HepG2 (cell line): ENCODE measurements around the gene CNNM3. TPM values are rescaled to one million over a fixed set of nuclear protein-coding genes. Genes with fewer than 3 reads are reported as not detected.

Experiments used
- ATAC-seq: fragments of 200-7000 bp; cut with Tn5 transposase; 3 replicates; pipeline ENCODE4 v1.9.1; 2020; ENCODE audit warnings: mild to moderate bottlenecking, moderate library complexity
- BruUV-seq: library from RNA; stranded (reverse); fragments of 400-500 nt; replicated peaks from 2 replicates; lab custom pipeline; 2021; lab: Mats Ljungman, UMichigan
- CTCF ChIA-PET: fragments of 300-600 bp; formaldehyde crosslinking; extraction: SDS; loops from one replicate; lab custom pipeline; 2021; ENCODE audit warnings: low total read pairs, inconsistent platforms, low intra/inter-chr PET ratio; lab: Yijun Ruan, JAX
- POLR2A ChIA-PET: fragments of 350-600 bp; sonication (Branson Sonifier 250); formaldehyde crosslinking; loops from one replicate; lab custom pipeline; 2020; ENCODE audit warnings: antibody characterized with exemption, inconsistent platforms; lab: Yijun Ruan, JAX
- DNase-seq: peaks from one replicate; pipeline ENCODE4 v3.0.0-alpha.2; 2015; ENCODE audit warnings: low spot score
- FAIRE-seq: peaks from 3 replicates; lab custom pipeline; 2011; peaks lifted over from hg19 to GRCh38; lab: Jason Lieb, UNC
- H2AFZ ChIP-seq: one replicate; pipeline ENCODE4 v1.6.1; 2011; ENCODE audit warnings: low read length, inconsistent platforms
- H3K27ac ChIP-seq: fragments of 300-600 bp; 3 replicates; pipeline ENCODE4 v1.8.0; 2011; ENCODE audit warnings: mixed run types, mild to moderate bottlenecking, mixed read lengths, low read length, inconsistent platforms; ENCODE audit not compliant: insufficient read depth; ENCODE audit errors: extremely low read length
- H3K27me3 ChIP-seq, 2 experiments: fragments of 200-600 bp in 1 of 2; 2 replicates in 1 of 2; 3 replicates in 1 of 2; pipeline versions ENCODE4 v1.6.0 to v1.8.0; 2011; ENCODE audit warnings: low read length in 2 of 2, mild to moderate bottlenecking in 2 of 2, moderate library complexity in 2 of 2, inconsistent platforms in 1 of 2; ENCODE audit not compliant: insufficient read depth in 2 of 2, control insufficient read depth in 1 of 2
- H3K36me3 ChIP-seq, 2 experiments: fragments of 200-600 bp in 1 of 2; replicated peaks in 1 of 2; 2 replicates in 1 of 2; 3 replicates in 1 of 2; pipeline versions ENCODE4 v1.5.1 to v1.8.0; 2011; ENCODE audit warnings: low read length in 2 of 2, inconsistent platforms in 1 of 2; ENCODE audit not compliant: insufficient read depth in 2 of 2, control insufficient read depth in 1 of 2
- H3K4me1 ChIP-seq: 2 replicates; pipeline ENCODE4 v1.5.1; 2012; ENCODE audit warnings: low read length, inconsistent platforms; ENCODE audit not compliant: insufficient read depth
- H3K4me2 ChIP-seq: 2 replicates; pipeline ENCODE4 v1.6.0; 2011; ENCODE audit warnings: low read depth, low read length, inconsistent platforms
- H3K4me3 ChIP-seq, 3 experiments: fragments of 200-600 bp in 1 of 3; sonication (generic), shearing (Covaris generic) in 1 of 3; replicated peaks in 1 of 3; 2 replicates each; pipeline ENCODE4 v1.5.1; 2011 to 2016; ENCODE audit warnings: low read length in 3 of 3, inconsistent platforms in 2 of 3, low read depth in 2 of 3, mild to moderate bottlenecking in 2 of 3, control low read depth in 1 of 3, mixed read lengths in 1 of 3; ENCODE audit not compliant: insufficient read depth in 1 of 3
- H3K79me2 ChIP-seq: one replicate; pipeline ENCODE4 v1.6.1; 2011; ENCODE audit warnings: low read length, inconsistent platforms; ENCODE audit not compliant: insufficient read depth
- H3K9ac ChIP-seq: 2 replicates; pipeline ENCODE4 v1.6.0; 2011; ENCODE audit warnings: mild to moderate bottlenecking, low read depth, low read length, inconsistent platforms; ENCODE audit not compliant: insufficient read depth
- H3K9me3 ChIP-seq: 2 replicates; pipeline ENCODE4 v1.5.1; 2012; ENCODE audit warnings: mild to moderate bottlenecking, low read length
- H4K20me1 ChIP-seq: 2 replicates; pipeline ENCODE4 v1.6.0; 2011; ENCODE audit warnings: inconsistent platforms, mild to moderate bottlenecking, low read length, moderate library complexity; ENCODE audit not compliant: insufficient read depth
- ARID2 ChIP-seq: sonication (generic); formaldehyde crosslinking; IDR thresholded peaks from 2 replicates; pipeline ENCODE4 v1.8.1; 2022; ENCODE audit warnings: mild to moderate bottlenecking, missing genetic modification reagents, borderline replicate concordance
- ATRX ChIP-seq: sonication (generic); formaldehyde crosslinking; IDR thresholded peaks from 2 replicates; pipeline ENCODE4 v1.4.0; 2020; ENCODE audit warnings: missing genetic modification reagents, borderline replicate concordance
- CBX5 ChIP-seq: sonication (generic); formaldehyde crosslinking; IDR thresholded peaks from 2 replicates; pipeline ENCODE4 v1.4.0; 2020; ENCODE audit warnings: missing genetic modification reagents, borderline replicate concordance
- CHD4 ChIP-seq: fragments of 200-600 bp; sonication (generic); IDR thresholded peaks from 2 replicates; pipeline ENCODE4 v1.7.0; 2017; ENCODE audit warnings: mild to moderate bottlenecking, low read length, borderline replicate concordance
- CREB1 ChIP-seq, 2 experiments: fragments of 450-650 bp in 1 of 2; IDR thresholded peaks; 2 replicates each; pipeline ENCODE4 v1.6.1; 2016 to 2017; ENCODE audit warnings: control low read depth in 1 of 2, mild to moderate bottlenecking in 1 of 2, missing compliant biosample characterization in 1 of 2, missing genetic modification characterization in 1 of 2
- KLF16 ChIP-seq, 2 experiments: sonication (generic) in 1 of 2; formaldehyde crosslinking in 1 of 2; IDR thresholded peaks; 2 replicates each; pipeline versions ENCODE4 v1.6.1 to v1.8.0; 2016 to 2023; ENCODE audit warnings: missing genetic modification reagents in 2 of 2, missing compliant biosample characterization in 1 of 2
- NRL ChIP-seq: sonication (generic); formaldehyde crosslinking; IDR thresholded peaks from 2 replicates; pipeline ENCODE4 v1.5.0; 2020; ENCODE audit warnings: missing genetic modification reagents, mild to moderate bottlenecking, moderate library complexity, borderline replicate concordance
- POLR2AphosphoS2 ChIP-seq: IDR thresholded peaks from 2 replicates; pipeline ENCODE4 v1.6.1; 2011; ENCODE audit warnings: low read depth, low read length, improper control_type of control experiment
- PRMT3 ChIP-seq: sonication (generic); formaldehyde crosslinking; IDR thresholded peaks from 2 replicates; pipeline ENCODE4 v1.8.1; 2022; ENCODE audit warnings: low read depth, mild to moderate bottlenecking, moderate library complexity, missing genetic modification reagents, borderline replicate concordance
- SMYD3 ChIP-seq: sonication (generic); formaldehyde crosslinking; IDR thresholded peaks from 2 replicates; pipeline ENCODE4 v1.8.1; 2023; ENCODE audit warnings: mild to moderate bottlenecking, missing genetic modification reagents
- TAF1 ChIP-seq: sonication (generic); formaldehyde crosslinking; IDR thresholded peaks from 2 replicates; pipeline ENCODE4 v1.4.0; 2020; ENCODE audit warnings: missing genetic modification reagents
- U2AF1 ChIP-seq: fragments of 200-400 bp; formaldehyde crosslinking; optimal IDR thresholded peaks from 2 replicates; pipeline ENCODE3; 2017; ENCODE audit warnings: mild to moderate bottlenecking, low read depth, low read length
- XRCC5 ChIP-seq: fragments of 200-400 bp; formaldehyde crosslinking; optimal IDR thresholded peaks from 2 replicates; pipeline ENCODE3; 2017; ENCODE audit warnings: mild to moderate bottlenecking, low read length
- ZBTB3 ChIP-seq: sonication (generic); formaldehyde crosslinking; IDR thresholded peaks from 2 replicates; pipeline ENCODE4 v1.4.0; 2020; ENCODE audit warnings: low read depth, mild to moderate bottlenecking, moderate library complexity, missing genetic modification reagents, borderline replicate concordance
- ZBTB38 ChIP-seq: sonication (generic); formaldehyde crosslinking; IDR thresholded peaks from 2 replicates; pipeline ENCODE4 v1.5.1; 2020; ENCODE audit warnings: mild to moderate bottlenecking, missing genetic modification reagents
- ZNF343 ChIP-seq: sonication (generic); formaldehyde crosslinking; IDR thresholded peaks from 2 replicates; pipeline ENCODE4 v1.4.0; 2020; ENCODE audit warnings: mild to moderate bottlenecking, missing genetic modification reagents
- ZNF549 ChIP-seq: sonication (generic); formaldehyde crosslinking; IDR thresholded peaks from 2 replicates; pipeline ENCODE4 v1.5.0; 2020; ENCODE audit warnings: missing genetic modification reagents
- ZNF761 ChIP-seq: sonication (generic); formaldehyde crosslinking; conservative IDR thresholded peaks from 2 replicates; pipeline ENCODE4 v1.4.0; 2020; ENCODE audit warnings: mild to moderate bottlenecking, missing genetic modification reagents
- WGBS: methylation state at CpG from one replicate; pipeline ENCODE4 v1.1.6; 2017; ENCODE audit warnings: low lambda C conversion rate; 5-methylcytosine and 5-hydroxymethylcytosine counted together
- in situ Hi-C: cut with HindIII; loops from 2 replicates; pipeline ENCODE4 v1.10.0; 2017; ENCODE audit warnings: low pct_unique_long_range_greater_than_20kb; ENCODE audit not compliant: extremely low pct_ligation_motif_present
- intact Hi-C: fragments of 100-400 bp; cut with micrococcal nuclease; formaldehyde crosslinking; loops from one replicate; pipeline ENCODE4 v1.10.0; 2022; ENCODE audit not compliant: unreplicated experiment
- polyA plus RNA-seq, 8 experiments: library from polyadenylated mRNA; depleted of rRNA in 3 of 8; stranded (reverse) in 7 of 8; unstranded in 1 of 8; fragments of >200 nt; fragmentation: Illumina TruSeq in 4 of 8; extraction: Trizol in 4 of 8; gene quantifications; 2 replicates each; pipeline versions ENCODE4 v1.2.1 to v1.2.3, GENCODE V29; 2011 to 2016; ENCODE audit warnings: low read depth in 4 of 8, missing spikeins in 1 of 8, mixed read lengths in 1 of 8; ENCODE audit not compliant: insufficient read depth in 1 of 8
- total RNA-seq, 5 experiments: library from RNA; depleted of rRNA; stranded (reverse); fragments of >200 nt; fragmentation: Illumina TruSeq; extraction: Trizol; gene quantifications; 2 replicates each; pipeline ENCODE4 v1.2.3, GENCODE V29; 2016; ENCODE audit warnings: low read depth in 1 of 5
- TF ChIP-seq, protein P1 (sequence below): sonication (generic); formaldehyde crosslinking; IDR thresholded peaks from 2 replicates; pipeline ENCODE4 v1.5.0; 2020; ENCODE audit warnings: mild to moderate bottlenecking, missing genetic modification reagents, moderate library complexity
- TF ChIP-seq, protein P2 (sequence below): sonication (generic); formaldehyde crosslinking; IDR thresholded peaks from 2 replicates; pipeline ENCODE4 v1.4.0; 2020; ENCODE audit warnings: mild to moderate bottlenecking, missing genetic modification reagents
- TF ChIP-seq, protein P3 (sequence below): sonication (generic); formaldehyde crosslinking; IDR thresholded peaks from 2 replicates; pipeline ENCODE4 v1.4.0; 2020; ENCODE audit warnings: missing genetic modification reagents

The CNNM3 gene
- total and polyA plus RNA-seq, 2 of the 13 experiments (the other 11 are each of a cell fraction or from before 2014, with no cell fraction given): 21.2 to 27.9 TPM

DNA sequence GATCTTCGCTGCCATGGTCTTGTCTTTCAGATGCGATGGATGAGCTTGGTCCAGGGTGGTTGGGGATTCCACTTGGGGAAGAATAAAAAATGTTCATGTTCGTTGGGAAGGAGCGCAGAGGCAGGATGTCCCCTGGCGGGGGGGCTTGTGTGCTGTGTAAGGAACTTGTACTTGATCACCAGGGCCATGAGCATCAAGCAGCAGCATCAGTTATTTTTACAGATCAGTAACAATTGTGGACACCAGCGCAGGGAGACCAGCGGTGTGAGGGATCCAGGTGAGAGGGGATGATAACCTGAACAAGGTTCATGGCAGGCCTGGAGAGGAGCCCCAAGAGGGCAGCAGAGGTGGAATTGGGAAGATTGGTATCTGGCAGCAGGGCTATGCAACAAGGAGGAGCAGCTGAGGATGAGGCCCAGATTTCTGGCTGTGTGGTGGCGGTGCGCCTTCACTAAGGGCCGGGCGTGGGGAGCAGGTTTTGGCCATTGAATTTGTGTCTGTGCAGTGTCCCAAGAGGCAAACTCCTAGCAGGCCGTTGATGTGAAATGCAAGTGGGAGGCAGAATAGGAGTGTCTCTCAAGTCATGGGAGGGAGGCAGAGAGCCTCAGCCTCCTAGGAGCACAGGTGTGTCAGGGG is 3.9 kb downstream of the CNNM3 start:
- 78% methylated on average over 12 of the region's 12 CpGs for WGBS
- H3K4me1 ChIP-seq: peaks cover 76% of the 10 kb centered on the region
- H3K4me3 ChIP-seq: peak overlapping the region; percentile 67 to 91 (median 87)
- peak overlapping the region; percentile 83 for H3K27ac ChIP-seq
- peak overlapping the region; percentile 87 for H3K9ac ChIP-seq
- CTCF ChIA-PET: no interaction called here
- FAIRE-seq (no peak), ATAC-seq (no peak), DNase-seq (no peak)
- peaks cover 87% of the 10 kb centered on the region for H3K79me2 ChIP-seq
- H3K4me2 ChIP-seq: peak overlapping the region; percentile 100
- intact Hi-C loops (loop anchor here (2.0 to 5.0 kb wide), 4 partner anchors 37 to 218 kb away; partner anchors contain the start of genes CNNM4 and KANSL3), in situ Hi-C loops (no loop called here)
- peaks cover 72% of the 10 kb centered on the region for H4K20me1 ChIP-seq
- H3K9me3 ChIP-seq: no peaks in the 10 kb centered on the region
- H3K36me3 ChIP-seq: peaks cover 9 to 43% of the 10 kb centered on the region in 2 experiments
- POLR2A ChIA-PET: interaction anchor here (0.8 to 7.4 kb wide), 14 partner anchors 8 to 61 kb away, joined by 3 to 99 read pairs (median 6); partner anchors contain the start of genes ANKRD39, CNNM4 and SEMA4C
- BruUV-seq: no TSS peak
- H3K27me3 ChIP-seq: no peaks in the 10 kb centered on the region; a peak in 1 of 5 replicates
- H2AFZ ChIP-seq: no peak overlapping the region
- no peak for TF ChIP-seq CREB1 (IDR thresholded peaks at IDR 0.05)
- no peak for TF ChIP-seq CREB1 (CRISPR knock-in tag; IDR thresholded peaks at IDR 0.05)
- TF ChIP-seq, protein P1, sequence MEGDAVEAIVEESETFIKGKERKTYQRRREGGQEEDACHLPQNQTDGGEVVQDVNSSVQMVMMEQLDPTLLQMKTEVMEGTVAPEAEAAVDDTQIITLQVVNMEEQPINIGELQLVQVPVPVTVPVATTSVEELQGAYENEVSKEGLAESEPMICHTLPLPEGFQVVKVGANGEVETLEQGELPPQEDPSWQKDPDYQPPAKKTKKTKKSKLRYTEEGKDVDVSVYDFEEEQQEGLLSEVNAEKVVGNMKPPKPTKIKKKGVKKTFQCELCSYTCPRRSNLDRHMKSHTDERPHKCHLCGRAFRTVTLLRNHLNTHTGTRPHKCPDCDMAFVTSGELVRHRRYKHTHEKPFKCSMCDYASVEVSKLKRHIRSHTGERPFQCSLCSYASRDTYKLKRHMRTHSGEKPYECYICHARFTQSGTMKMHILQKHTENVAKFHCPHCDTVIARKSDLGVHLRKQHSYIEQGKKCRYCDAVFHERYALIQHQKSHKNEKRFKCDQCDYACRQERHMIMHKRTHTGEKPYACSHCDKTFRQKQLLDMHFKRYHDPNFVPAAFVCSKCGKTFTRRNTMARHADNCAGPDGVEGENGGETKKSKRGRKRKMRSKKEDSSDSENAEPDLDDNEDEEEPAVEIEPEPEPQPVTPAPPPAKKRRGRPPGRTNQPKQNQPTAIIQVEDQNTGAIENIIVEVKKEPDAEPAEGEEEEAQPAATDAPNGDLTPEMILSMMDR: peak; percentile 45
- TF ChIP-seq ZNF761: 0 out of 2 replicates have a peak, but pooled peaks have one; percentile 6
- 0 out of 2 replicates have a peak, but pooled peaks have one; percentile 0 for TF ChIP-seq ZNF343
- 0 out of 2 replicates have a peak, but pooled peaks have one; percentile 20 for TF ChIP-seq NRL
- TF ChIP-seq XRCC5: peak; percentile 21
- TF ChIP-seq U2AF1: peak; percentile 3
- no peak for TF ChIP-seq POLR2AphosphoS2
- TF ChIP-seq, protein P2, sequence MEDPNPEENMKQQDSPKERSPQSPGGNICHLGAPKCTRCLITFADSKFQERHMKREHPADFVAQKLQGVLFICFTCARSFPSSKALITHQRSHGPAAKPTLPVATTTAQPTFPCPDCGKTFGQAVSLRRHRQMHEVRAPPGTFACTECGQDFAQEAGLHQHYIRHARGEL: 0 out of 2 replicates have a peak, but pooled peaks have one; percentile 63
- peak; percentile 69; the same call in 1 of the 2 replicates for TF ChIP-seq PRMT3 (CRISPR knock-in tag)
- TF ChIP-seq ATRX (CRISPR knock-in tag): no peak
- TF ChIP-seq, protein P3, sequence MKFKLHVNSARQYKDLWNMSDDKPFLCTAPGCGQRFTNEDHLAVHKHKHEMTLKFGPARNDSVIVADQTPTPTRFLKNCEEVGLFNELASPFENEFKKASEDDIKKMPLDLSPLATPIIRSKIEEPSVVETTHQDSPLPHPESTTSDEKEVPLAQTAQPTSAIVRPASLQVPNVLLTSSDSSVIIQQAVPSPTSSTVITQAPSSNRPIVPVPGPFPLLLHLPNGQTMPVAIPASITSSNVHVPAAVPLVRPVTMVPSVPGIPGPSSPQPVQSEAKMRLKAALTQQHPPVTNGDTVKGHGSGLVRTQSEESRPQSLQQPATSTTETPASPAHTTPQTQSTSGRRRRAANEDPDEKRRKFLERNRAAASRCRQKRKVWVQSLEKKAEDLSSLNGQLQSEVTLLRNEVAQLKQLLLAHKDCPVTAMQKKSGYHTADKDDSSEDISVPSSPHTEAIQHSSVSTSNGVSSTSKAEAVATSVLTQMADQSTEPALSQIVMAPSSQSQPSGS: no peak
- TF ChIP-seq ARID2 (CRISPR knock-in tag): peak; percentile 59; the same call in 1 of the 2 replicates
- no peak for TF ChIP-seq ZBTB3 (CRISPR knock-in tag)
- TF ChIP-seq CHD4: no peak
- TF ChIP-seq CBX5 (CRISPR knock-in tag): no peak
- no peak for TF ChIP-seq TAF1 (CRISPR knock-in tag)
- TF ChIP-seq SMYD3 (CRISPR knock-in tag): 0 out of 2 replicates have a peak, but pooled peaks have one; percentile 17
- 0 out of 4 replicates have a peak, but pooled peaks of 1 of the 2 experiments have one; percentile 35 for TF ChIP-seq KLF16 (CRISPR knock-in tag; IDR thresholded peaks at IDR 0.05)
- TF ChIP-seq ZBTB38 (CRISPR knock-in tag): 0 out of 2 replicates have a peak, but pooled peaks have one; percentile 15
- no peak for TF ChIP-seq ZNF549
